ENCODE data around the gene DYNLL1.
A peak's percentile ranks its signal among the peaks of the same experiment; 100 is the strongest.

Gene DYNLL1

DNA sequence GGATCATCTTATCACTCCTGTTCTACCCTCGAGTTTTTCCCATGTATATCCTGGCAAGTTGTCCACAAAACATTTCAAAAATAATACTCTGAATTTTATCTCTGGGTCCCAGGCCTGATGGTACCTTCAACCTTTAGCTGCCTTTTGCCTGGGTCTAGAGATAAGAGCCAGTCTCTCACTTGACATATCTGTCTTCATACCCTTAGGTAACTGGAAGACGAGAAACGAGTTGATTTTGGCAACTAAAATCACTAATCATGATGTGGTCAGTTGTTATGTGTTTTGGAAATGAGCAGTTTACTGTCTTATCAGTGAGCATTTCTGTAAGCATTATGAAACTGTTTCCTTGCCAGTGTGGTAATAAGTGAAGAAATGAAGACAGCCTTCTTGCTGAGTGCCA is 44.5 kb downstream of the DYNLL1 start:
- Mint-ChIP-seq H3K36me3 (ENCODE audit: low read depth) (peaks cover 72% of the 10 kb centered on the region), H3K9me3 (no peaks in the 10 kb centered on the region), H3K4me1 (peaks cover 36% of the 10 kb centered on the region), H3K27me3 (ENCODE audit: low read depth, poor library complexity) (no peaks in the 10 kb centered on the region), H3K4me3 (no peak overlapping the region), H3K27ac (peak overlapping the region; percentile 55)
- TF ChIP-seq, protein P1, sequence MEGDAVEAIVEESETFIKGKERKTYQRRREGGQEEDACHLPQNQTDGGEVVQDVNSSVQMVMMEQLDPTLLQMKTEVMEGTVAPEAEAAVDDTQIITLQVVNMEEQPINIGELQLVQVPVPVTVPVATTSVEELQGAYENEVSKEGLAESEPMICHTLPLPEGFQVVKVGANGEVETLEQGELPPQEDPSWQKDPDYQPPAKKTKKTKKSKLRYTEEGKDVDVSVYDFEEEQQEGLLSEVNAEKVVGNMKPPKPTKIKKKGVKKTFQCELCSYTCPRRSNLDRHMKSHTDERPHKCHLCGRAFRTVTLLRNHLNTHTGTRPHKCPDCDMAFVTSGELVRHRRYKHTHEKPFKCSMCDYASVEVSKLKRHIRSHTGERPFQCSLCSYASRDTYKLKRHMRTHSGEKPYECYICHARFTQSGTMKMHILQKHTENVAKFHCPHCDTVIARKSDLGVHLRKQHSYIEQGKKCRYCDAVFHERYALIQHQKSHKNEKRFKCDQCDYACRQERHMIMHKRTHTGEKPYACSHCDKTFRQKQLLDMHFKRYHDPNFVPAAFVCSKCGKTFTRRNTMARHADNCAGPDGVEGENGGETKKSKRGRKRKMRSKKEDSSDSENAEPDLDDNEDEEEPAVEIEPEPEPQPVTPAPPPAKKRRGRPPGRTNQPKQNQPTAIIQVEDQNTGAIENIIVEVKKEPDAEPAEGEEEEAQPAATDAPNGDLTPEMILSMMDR (IDR thresholded peaks at IDR 0.05) = no peak
- DNase-seq = no peak

DNA sequence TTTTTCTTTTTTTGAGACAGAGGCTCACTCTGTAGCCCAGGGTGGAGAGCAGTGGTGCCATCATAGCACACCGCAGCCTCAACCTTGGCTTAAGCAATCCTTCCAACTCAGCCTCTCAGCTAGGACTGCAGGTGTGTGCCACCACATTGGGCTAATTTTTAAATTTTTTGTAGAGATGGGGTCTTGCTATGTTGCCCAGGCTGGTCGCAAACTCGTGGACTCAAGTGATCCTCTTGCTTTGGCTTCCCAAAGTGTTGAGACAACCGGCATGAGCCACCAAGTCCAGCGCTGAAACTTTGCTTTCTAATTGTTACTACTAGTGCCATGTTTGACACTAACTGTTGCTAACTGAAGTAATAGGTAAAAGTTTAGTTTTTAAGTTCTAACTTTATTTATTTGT is 46.3 kb downstream of the DYNLL1 start:
- Mint-ChIP-seq H3K36me3 (ENCODE audit: low read depth) (peaks cover 64% of the 10 kb centered on the region), H3K27ac (no peak overlapping the region), H3K27me3 (ENCODE audit: low read depth, poor library complexity) (no peaks in the 10 kb centered on the region), H3K9me3 (no peaks in the 10 kb centered on the region), H3K4me3 (no peak overlapping the region), H3K4me1 (peaks cover 24% of the 10 kb centered on the region)
- no peak for DNase-seq
- TF ChIP-seq, protein P1 (IDR thresholded peaks at IDR 0.05) = no peak

DNA sequence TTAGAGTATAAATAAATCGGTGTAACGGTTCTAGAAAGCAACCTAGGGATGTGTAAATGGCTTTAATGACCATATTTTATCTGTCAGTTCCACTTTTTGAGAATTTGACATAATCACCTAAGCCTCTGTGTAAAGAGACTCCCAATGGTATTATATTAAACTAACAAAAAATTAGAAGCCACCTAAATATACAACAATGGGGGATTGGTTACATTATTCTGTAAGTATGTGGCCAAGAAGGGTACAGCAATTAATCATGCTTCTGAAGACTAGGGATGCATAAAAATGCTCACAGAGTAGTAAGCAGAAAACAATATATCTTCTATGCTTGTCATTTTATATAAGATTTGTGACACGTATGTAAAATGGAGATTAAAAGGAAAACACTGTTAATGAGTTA is 48.8 kb downstream of the DYNLL1 start:
- Mint-ChIP-seq H3K4me3 (no peak overlapping the region), H3K27ac (no peak overlapping the region), H3K36me3 (ENCODE audit: low read depth) (peaks cover 45% of the 10 kb centered on the region), H3K4me1 (peaks cover 4% of the 10 kb centered on the region), H3K27me3 (ENCODE audit: low read depth, poor library complexity) (no peaks in the 10 kb centered on the region), H3K9me3 (no peaks in the 10 kb centered on the region)
- TF ChIP-seq, protein P1 (IDR thresholded peaks at IDR 0.05) = no peak
- DNase-seq = no peak

DNA sequence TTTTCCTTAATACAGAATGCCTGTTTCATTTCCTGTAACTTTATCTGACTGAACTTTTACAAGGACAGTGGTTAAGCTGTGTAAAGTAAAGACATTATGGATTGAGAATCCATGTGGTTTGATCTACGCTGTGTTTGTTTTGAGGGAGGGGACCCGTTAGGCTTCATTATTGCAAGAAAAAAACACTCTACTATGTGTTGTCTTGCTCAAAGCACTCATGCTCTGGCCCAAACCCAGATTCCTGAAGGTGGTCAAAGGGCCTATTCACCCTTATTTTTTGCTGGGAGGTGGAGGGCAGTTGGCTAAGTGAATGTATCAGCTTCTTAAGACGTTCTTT is 50.1 kb downstream of the DYNLL1 start:
- H3K4me3 Mint-ChIP-seq = no peak overlapping the region
- no peak for DNase-seq
- H3K36me3 Mint-ChIP-seq (ENCODE audit: low read depth) = peaks cover 36% of the 10 kb centered on the region
- H3K27me3 Mint-ChIP-seq (ENCODE audit: low read depth, poor library complexity) = no peaks in the 10 kb centered on the region
- no peaks in the 10 kb centered on the region for H3K9me3 Mint-ChIP-seq
- no peak overlapping the region for H3K27ac Mint-ChIP-seq
- TF ChIP-seq, protein P1 (IDR thresholded peaks at IDR 0.05) = no peak
- peaks cover 4% of the 10 kb centered on the region for H3K4me1 Mint-ChIP-seq
